Pons (tissue), 1 donor: Measurements from ENCODE around the gene NEDD4L.
"Not testable (repeated sequence)": the region's sequence is repeated elsewhere in the genome, so short reads cannot be mapped to it uniquely, and the experiment has no call there.

Source experiments
- DNase-seq: peaks from one replicate; pipeline ENCODE4 v3.0.0-alpha.2; 2016; ENCODE audit warnings: low spot score

Gene NEDD4L

DNA sequence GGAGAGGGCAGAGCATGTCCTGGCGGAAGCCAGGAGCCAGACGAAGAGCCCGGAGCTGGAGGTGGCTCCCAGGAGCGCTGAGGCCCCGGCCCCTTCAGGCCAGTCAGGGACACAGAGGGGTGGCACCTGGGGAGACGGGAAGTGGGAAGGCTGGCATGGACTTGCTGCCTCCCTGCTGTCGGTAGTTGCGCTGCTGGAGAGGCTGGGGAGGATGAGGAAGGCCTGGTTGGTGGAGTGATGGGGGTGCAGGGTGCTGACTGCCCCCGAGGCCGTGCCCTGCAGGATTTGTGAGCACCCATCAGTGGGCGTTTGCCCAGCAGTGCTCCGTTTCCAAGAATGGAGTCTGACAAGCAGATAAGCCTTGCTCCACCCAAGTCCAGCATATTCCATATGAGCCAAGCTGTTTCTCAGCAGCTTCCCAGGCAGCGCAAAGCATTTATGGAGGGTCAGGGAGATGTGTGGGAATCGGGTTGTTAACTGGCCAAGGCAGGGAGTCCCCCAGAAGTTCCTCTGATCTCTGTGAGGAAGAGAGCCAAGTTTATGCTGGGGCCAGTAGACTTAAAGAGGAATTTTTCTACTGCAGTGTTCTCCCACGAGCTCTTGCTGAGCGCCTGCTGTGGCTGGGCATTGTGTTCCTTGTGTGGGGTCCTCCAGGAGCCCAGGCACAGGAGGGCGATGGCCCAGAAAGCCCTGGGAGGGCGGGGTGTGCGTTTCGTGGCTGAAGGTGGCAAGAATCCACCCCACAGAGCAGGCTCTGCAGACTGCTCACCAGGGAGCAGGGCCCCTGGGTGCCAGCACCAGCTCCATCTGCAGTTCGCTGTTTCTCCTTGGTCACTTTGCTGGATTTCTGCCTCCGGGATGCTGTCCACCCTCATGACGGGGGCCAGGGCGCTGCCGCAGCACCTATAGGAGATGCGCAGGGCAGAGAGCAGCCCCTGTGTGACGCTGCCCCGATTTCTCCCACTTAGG is 334.7 kb downstream of the NEDD4L start:
- no peak for DNase-seq

- DNase-seq, result no peak
Measured at GRCh38 chr18:58379443-58379842, 335.4 kb downstream of the NEDD4L start.

DNA sequence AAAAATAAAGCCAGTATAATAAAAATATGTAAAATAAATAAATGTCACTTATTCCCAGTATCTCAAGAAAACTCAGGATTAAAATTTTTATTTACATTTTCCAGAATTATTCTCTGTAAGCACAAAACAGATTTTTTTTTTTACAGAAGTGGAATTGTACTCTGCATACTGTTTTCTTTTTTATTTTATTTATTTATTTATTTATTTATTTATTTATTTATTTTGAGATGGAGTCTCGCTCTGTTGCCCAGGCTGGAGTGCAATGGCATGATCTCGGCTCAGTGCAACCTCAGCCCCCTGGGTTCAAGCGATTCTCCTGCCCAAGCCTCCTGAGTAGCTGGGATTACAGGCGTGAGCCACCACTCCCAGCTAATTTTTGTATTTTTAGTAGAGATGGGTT is 336.1 kb downstream of the NEDD4L start:
- DNase-seq, result not testable (repeated sequence)

DNA sequence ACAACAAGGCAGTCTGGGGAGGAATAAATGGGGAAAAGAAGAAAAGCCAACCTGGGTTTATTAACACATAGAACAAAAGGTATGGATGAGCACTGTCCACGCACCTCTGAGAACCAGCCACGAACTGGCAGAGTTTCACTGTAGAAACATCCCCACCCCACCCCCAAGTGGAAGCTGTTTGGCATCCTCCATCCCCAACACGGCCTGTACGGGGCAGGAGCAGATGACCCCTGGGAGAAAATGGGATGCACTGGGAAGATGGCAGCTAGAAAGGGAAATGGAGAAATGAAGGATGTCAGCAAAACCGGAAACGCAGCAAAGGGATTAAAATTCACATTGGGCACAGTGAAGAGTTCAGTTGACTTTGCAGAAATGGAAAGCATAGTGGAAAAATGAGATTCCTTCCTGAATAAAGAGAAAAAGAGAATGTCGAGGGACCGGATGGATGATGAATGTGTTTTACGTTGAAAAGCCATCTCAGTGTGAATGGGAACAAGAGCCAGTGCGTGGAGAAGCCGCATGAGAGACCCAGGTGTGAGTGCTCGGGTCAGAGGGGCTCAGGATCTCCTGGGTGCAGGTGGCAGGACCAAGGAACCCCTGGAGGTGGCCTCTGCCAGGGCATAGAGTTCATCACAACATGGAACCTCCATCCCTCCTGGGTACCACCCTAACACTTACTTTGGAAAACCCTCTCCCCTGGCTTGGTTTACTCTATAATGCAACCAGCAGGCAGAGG is 337.8 kb downstream of the NEDD4L start:
- no peak for DNase-seq

DNA sequence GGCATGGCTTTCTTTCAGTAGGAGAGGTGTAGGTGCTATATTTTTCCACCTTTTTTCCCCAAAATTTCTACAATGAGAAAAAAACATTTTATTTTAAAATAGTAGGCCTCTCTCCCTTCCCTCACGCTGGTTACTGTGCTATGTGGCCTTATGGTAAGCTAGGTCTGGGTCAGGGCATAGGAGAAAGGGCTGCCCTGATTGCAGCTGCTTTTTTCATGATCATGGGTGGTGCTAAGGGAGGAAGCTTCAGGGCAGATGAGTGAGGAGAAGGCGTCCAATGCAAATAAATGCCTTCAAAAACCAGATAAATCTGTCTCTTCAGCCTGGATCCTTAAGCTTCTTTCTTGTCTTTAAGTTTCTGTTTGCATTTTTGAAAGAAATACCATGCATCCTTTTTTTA is 338.4 kb downstream of the NEDD4L start:
- no peak for DNase-seq

DNA sequence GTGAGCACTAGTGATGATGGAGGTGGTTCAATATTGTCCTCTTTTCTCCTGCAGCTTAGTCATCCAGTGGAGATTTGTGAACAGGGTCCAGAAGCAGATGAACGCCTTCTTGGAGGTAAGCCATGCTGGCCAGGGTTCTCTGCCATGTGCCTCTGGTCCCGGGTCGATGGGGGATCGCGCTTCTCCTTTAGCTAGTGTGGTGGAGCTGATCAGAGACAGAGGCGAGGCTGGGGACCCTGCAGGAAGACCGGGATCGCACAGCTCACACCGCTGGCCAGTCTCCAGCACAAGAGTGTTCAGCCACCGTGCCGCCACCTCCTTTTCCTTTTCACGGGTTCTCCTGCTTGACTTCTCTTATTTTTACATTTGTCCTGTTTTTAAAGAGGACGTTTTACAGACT is 341.4 kb downstream of the NEDD4L start:
- DNase-seq, result no peak

DNA sequence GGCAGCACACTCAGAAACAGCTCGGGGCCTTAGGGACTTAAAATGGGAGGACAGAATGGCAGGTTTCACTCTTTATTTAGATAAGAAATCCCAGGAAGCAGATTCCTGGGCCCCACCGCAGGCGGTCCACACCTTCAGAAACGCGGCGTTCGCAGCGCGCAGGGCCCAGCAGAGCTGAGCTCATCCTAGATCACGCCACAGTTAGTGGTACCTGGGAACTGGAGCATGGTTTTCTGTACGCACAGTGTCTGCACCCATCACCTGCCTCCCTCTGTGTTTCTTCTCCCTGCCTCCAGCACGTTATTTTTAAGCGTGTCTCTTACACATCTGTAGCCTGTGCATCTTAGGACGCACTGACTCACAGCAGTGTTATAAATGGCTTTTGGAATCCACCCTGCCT is 342.8 kb downstream of the NEDD4L start:
- DNase-seq, result no peak

DNA sequence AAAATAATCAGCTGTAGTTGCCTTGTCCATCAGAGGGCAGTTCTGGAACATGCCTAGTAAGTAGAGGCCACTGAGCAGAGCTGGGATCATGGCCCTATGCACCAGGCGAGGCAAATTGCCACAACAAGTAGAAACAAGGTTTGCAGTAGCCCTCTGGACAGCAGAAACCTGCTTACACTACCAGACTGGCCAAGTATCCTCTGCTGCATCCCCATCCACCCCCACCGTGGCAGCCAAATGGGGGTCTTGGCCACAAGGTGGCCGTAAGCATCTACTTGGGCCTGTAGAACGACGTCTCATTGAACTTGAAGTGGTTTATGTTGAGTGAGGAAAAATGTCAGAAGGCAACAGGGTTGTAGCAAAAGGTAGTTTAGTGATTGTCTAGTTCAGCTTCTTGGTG is 343.7 kb downstream of the NEDD4L start:
- no peak for DNase-seq

DNA sequence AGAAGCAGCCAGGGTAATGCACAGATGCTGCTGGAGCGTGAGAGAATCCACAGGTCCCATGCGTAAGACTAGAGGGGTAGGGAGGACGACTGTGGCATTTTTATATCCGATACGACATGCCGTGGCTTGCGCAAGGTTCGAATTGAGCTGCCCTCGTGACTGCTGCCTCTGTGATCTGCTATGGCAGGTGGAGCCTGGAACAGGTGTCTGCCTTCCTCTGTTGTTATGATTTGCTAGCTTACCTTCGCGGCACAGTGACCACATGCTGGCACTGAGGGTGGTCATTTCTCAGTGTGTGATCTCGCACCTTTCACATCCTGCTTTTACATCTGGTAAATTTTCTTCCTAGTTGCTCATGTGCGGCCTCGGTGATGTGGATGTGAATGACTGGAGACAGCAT is 344.7 kb downstream of the NEDD4L start:
- DNase-seq, result no peak

- DNase-seq, result no peak
Measured at GRCh38 chr18:58389745-58390144, 345.7 kb downstream of the NEDD4L start.

- no peak for DNase-seq
Measured at GRCh38 chr18:58390399-58390798, 346.4 kb downstream of the NEDD4L start.

DNA sequence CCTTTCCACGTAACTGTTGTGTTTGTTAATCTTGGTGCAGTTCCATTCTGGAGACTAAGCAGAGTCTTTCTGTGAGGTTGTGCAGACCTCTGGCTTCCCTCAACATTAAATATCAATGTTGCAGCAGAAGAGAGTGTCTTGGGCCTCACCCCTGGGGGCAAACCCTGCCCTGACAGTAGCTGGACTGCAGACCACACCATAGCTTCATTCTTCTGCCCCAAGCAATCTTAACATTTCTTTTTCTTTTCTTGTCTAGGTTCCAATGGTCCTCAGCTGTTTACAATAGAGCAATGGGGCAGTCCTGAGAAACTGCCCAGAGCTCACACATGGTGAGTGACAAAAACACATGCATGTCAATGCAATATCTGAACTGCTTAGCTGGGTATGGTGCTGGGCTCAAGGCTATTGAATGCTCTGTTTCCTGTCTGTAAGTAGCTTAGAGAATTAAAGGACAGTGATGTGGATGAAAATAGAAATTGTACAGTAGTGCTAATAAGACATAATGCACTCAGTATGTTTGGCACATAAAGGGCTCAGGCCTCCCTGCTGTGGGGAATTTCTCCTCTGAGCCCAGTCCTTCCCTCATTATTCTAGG is 347.3 kb downstream of the NEDD4L start:
- no peak for DNase-seq

DNA sequence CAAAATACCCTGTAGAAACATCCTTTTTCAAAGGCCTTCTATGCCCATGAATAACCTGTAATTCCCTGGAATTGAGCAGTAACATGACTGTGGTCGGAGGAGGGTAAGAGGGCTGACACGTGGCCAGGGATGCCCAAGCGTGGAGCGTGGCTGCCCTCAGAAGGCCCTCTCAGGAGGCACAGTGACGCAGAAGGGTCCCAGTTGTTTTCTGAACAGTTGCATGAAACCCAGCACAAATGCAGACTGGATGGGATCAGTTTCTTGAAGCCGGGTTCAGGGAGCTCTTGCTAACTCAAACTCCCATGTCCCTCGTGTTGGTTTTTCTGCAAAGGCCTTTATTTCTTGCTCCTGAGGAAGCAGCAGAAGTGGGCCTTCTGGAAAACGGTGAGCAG is 347.9 kb downstream of the NEDD4L start:
- DNase-seq, result no peak

DNA sequence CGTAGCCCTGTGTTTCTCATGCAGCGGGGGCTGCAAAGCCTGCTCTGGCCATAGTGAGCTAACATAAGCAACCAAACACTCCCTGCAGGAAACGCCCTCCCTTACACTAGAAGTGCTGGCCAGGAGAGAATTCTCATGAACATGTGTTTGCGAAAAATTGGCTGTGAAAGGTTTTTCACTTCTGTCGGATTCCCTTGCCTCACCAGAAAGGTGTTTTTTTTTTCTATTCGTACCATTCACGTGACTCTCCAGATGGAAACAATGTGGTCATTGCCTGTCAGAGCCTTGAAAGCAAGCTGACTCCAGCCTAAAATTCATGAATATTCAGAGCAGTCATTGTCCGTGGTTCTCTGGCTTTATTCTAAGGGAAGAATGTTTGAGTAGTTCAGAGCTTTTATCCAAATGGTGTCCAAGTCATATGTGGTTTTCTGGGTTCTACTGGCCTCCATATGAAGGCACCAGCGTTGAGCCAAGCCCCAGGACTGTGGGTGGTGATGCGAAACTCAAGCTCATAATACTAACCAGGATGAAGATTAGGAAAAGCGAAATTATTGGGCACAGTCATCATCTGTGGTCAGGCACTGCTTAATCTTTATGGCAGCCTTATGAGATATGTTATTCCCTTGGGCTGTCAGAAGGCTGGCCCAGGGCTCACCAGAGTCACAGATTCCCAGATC is 348.4 kb downstream of the NEDD4L start:
- peak; percentile 64 for DNase-seq

DNA sequence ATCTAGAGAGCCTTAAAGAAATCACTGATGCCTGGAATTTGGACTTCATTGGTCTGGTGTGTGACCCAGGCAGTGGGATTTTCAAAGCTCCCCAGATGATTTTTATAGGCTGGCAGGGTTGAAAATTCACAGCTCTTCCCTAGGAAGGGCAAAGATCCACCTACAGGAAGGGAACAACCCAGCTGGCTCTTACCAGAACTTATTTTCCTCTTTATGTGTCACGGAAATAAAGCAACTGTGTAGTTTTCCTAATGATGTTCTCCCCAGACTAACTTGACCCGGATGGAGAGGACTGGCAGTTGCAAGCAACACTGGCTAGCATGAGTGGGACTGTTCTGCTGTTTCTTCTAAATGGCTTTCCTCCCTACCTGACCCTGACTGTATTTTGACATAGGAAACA is 349.3 kb downstream of the NEDD4L start:
- no peak for DNase-seq

- no peak for DNase-seq
Measured at GRCh38 chr18:58394046-58394445, 350.0 kb downstream of the NEDD4L start.

- no peak for DNase-seq
Measured at GRCh38 chr18:58394602-58395425, 350.8 kb downstream of the NEDD4L start.

DNA sequence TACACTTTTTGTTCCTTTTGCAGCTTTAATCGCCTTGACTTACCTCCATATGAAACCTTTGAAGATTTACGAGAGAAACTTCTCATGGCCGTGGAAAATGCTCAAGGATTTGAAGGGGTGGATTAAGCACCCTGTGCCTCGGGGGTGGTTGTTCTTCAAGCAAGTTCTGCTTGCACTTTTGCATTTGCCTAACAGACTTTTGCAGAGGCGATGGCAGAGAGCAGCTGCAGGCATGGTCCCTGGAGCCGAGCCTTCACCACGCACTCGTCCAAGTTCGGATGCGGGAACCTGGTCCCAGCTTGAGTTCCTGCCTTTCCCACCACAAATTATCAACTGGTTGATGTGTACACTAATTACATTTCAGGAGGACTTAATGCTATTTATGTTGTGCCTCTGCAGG is 352.1 kb downstream of the NEDD4L start:
- DNase-seq, result no peak

- DNase-seq, result no peak
Measured at GRCh38 chr18:58396966-58397365, 352.9 kb downstream of the NEDD4L start.

GRCh38 chr18:58397385-58398132 is 353.5 kb downstream of the NEDD4L start:
- DNase-seq, result no peak
